ENCODE data around the gene C21orf58. TPM values are rescaled to one million over a fixed set of nuclear protein-coding genes. Genes with fewer than 3 reads are reported as not detected.

C21orf58 gene
- total RNA-seq, 1 experiment from 2014 or later = 10.8 TPM

- H3K36me3 ChIP-seq (ENCODE audit: control insufficient read depth in 1 of 2, insufficient read depth in 2 of 2, low read length in 2 of 2) = peaks cover 2 to 10% of the 10 kb centered on the region in 2 experiments; a peak in 2 of 4 replicates
- no peaks in the 10 kb centered on the region for H4K20me1 ChIP-seq (ENCODE audit: insufficient read depth)
- no peaks in the 10 kb centered on the region for H3K4me1 ChIP-seq (ENCODE audit: control insufficient read depth in 1 of 2, insufficient read depth in 2 of 2, low read length in 2 of 2)
- H3K27ac ChIP-seq (ENCODE audit: low read depth, low read length) = no peak overlapping the region
- H3K9ac ChIP-seq (ENCODE audit: low read length) = no peak overlapping the region
- H3K4me3 ChIP-seq (replicated peaks in 1 of 2; ENCODE audit: low read depth in 1 of 2, low read length in 2 of 2) = no peak overlapping the region
- intact Hi-C loops (cut with micrococcal nuclease) = no loop called here
- TF ChIP-seq REST (IDR thresholded peaks at IDR 0.05; ENCODE audit: low read depth) = no peak
- TF ChIP-seq SRF (IDR thresholded peaks at IDR 0.05; ENCODE audit: low read depth) = no peak
- no peak for TF ChIP-seq CTCF (IDR thresholded peaks at IDR 0.05 in 2 of 3, conservative IDR thresholded peaks at IDR 0.05 in 1 of 3; ENCODE audit: borderline replicate concordance in 1 of 3, insufficient read depth in 1 of 3, low read depth in 2 of 3, low read length in 2 of 3)
- no peak for TF ChIP-seq SIN3A (IDR thresholded peaks at IDR 0.05; ENCODE audit: low read depth)
- no peak for TF ChIP-seq ZNF274 (IDR thresholded peaks at IDR 0.05; ENCODE audit: low read depth, low read length)
- no peak for TF ChIP-seq EZH2phosphoT487 (IDR thresholded peaks at IDR 0.05; ENCODE audit: borderline replicate concordance)
- TF ChIP-seq CEBPB (IDR thresholded peaks at IDR 0.05; ENCODE audit: low read depth) = no peak
- no peak for TF ChIP-seq FOSL1 (IDR thresholded peaks at IDR 0.05; ENCODE audit: low read depth)
- no peak for TF ChIP-seq POLR2A (IDR thresholded peaks at IDR 0.05; ENCODE audit: borderline replicate concordance, extremely low read depth, insufficient read depth, insufficient read length)
- TF ChIP-seq ATF3 (IDR thresholded peaks at IDR 0.05) = no peak
- TF ChIP-seq EGR1 (IDR thresholded peaks at IDR 0.05; ENCODE audit: low read depth) = no peak
- TF ChIP-seq ZFX (IDR thresholded peaks at IDR 0.05) = no peak
- TF ChIP-seq JUND (IDR thresholded peaks at IDR 0.05) = no peak
- TF ChIP-seq MAX (IDR thresholded peaks at IDR 0.05) = no peak
- no peak for TF ChIP-seq POLR2AphosphoS5 (IDR thresholded peaks at IDR 0.05; ENCODE audit: low read depth, low read length)
- no peak for TF ChIP-seq CBX3 (IDR thresholded peaks at IDR 0.05; ENCODE audit: low read depth)
- TF ChIP-seq EZH2 (IDR thresholded peaks at IDR 0.05) = no peak
- no peak for TF ChIP-seq ELF1 (IDR thresholded peaks at IDR 0.05; ENCODE audit: borderline replicate concordance, low read depth)
- TF ChIP-seq TCF7L2 (IDR thresholded peaks at IDR 0.05; ENCODE audit: borderline replicate concordance, extremely low read depth, insufficient read depth, insufficient read length) = no peak
- 0 out of 2 replicates have a peak, but pooled peaks cover 3% of the 10 kb centered on the region for H3K79me2 ChIP-seq (ENCODE audit: insufficient read depth, low read length)
- CTCF ChIA-PET = no interaction called here
- ATAC-seq = no peak
- H3K9me2 ChIP-seq (ENCODE audit: insufficient read depth) = no peaks in the 10 kb centered on the region
- H3K27me3 ChIP-seq (ENCODE audit: insufficient read depth, low read length) = no peaks in the 10 kb centered on the region
- BruUV-seq (replicated peaks) = no TSS peak
- RAD21 ChIA-PET (ENCODE audit: low non-redundant PET in 1 of 2, low total read pairs in 2 of 2, uncharacterized antibody in 2 of 2, unreplicated experiment in 2 of 2) = no interaction called here
- no peak overlapping the region for H2AFZ ChIP-seq (ENCODE audit: low read depth, low read length, poor library complexity, severe bottlenecking)
- no peak overlapping the region for H3K4me2 ChIP-seq (ENCODE audit: low read length)
- DNase-seq (ENCODE audit: low read depth, low spot score) = no peak
- POLR2A ChIA-PET = no interaction called here
- no peaks in the 10 kb centered on the region for H3K9me3 ChIP-seq (ENCODE audit: control insufficient read depth in 1 of 2, insufficient read depth in 1 of 2, low read depth in 1 of 2, low read length in 2 of 2)
These were observed 29.0 kb downstream of the C21orf58 start for GRCh38 chr21:46294647-46295176.
